B cell (primary cell): Measurements from ENCODE around the gene ARL6IP4. TPM values are rescaled to one million over a fixed set of nuclear protein-coding genes. Genes with fewer than 3 reads are reported as not detected.
A peak's percentile ranks its signal among the peaks of the same experiment; 100 is the strongest.

Experiments used
- ATAC-seq: fragments of 200-7000 bp; cut with Tn5 transposase; one replicate; pipeline ENCODE4 v1.10.0; 2021; ENCODE audit warnings: low read depth, mild to moderate bottlenecking, moderate number of reproducible peaks, moderate library complexity
- CTCF ChIA-PET: fragments of 350-600 bp; sonication (Branson Sonifier 250); formaldehyde crosslinking; loops from one replicate; lab custom pipeline; 2021; ENCODE audit warnings: antibody characterized with exemption, inconsistent platforms; lab: Charles Lee
- POLR2A ChIA-PET: fragments of 350-600 bp; sonication (Branson Sonifier 250); formaldehyde crosslinking; loops from one replicate; lab custom pipeline; 2021; ENCODE audit warnings: antibody characterized with exemption; lab: Charles Lee
- DNase-seq: peaks from one replicate; pipeline ENCODE4 v3.0.0; 2013
- H2AFZ ChIP-seq: 2 replicates; pipeline ENCODE4 v1.6.1; 2012; ENCODE audit warnings: mild to moderate bottlenecking, low read depth, low read length; ENCODE audit not compliant: insufficient read depth, poor library complexity, severe bottlenecking
- H3K27ac ChIP-seq, 2 donors: 1 replicate in 1 of 2; 2 replicates in 1 of 2; pipeline ENCODE4 v1.5.1; 2012 to 2013; ENCODE audit warnings: low read length in 2 of 2, mild to moderate bottlenecking in 2 of 2, moderate library complexity in 1 of 2
- H3K27me3 ChIP-seq, 4 experiments: fragments of 200-600 bp in 1 of 4; sonication (generic) in 1 of 4; replicated peaks in 1 of 4; 1 replicate in 2 of 4; 2 replicates in 2 of 4; pipeline versions ENCODE4 v1.6.1 to v1.7.0; 2013 to 2016; ENCODE audit warnings: low read length in 3 of 4, mild to moderate bottlenecking in 2 of 4, mixed read lengths in 1 of 4, moderate library complexity in 1 of 4; ENCODE audit not compliant: insufficient read depth in 4 of 4, control insufficient read depth in 3 of 4; ENCODE audit errors: control extremely low read depth in 1 of 4
- H3K36me3 ChIP-seq, 2 experiments: replicated peaks in 1 of 2; 1 replicate in 1 of 2; 2 replicates in 1 of 2; pipeline versions ENCODE4 v1.6.1 to v1.7.1; 2013; ENCODE audit warnings: low read length in 1 of 2; ENCODE audit not compliant: insufficient read depth in 2 of 2, control insufficient read depth in 1 of 2; ENCODE audit errors: control extremely low read depth in 1 of 2, extremely low read depth in 1 of 2
- H3K4me1 ChIP-seq, 2 donors: fragments of 200-600 bp in 1 of 2; sonication (generic) in 1 of 2; 1 replicate in 1 of 2; 2 replicates in 1 of 2; pipeline versions ENCODE4 v1.5.1 to v1.6.1; 2013 to 2017; ENCODE audit warnings: low read length in 2 of 2; ENCODE audit not compliant: control insufficient read depth in 2 of 2, insufficient read depth in 2 of 2
- H3K4me2 ChIP-seq: replicated peaks from 2 replicates; pipeline ENCODE3; 2012; ENCODE audit warnings: mild to moderate bottlenecking, low read depth, low read length; ENCODE audit not compliant: poor library complexity, severe bottlenecking
- H3K4me3 ChIP-seq, 5 experiments: fragments of 200-600 bp in 1 of 5; sonication (generic) in 1 of 5; 1 replicate in 3 of 5; 2 replicates in 2 of 5; pipeline versions ENCODE4 v1.5.1 to v1.7.0; 2011 to 2016; ENCODE audit warnings: low read length in 4 of 5, mild to moderate bottlenecking in 4 of 5, low read depth in 2 of 5, control low read depth in 1 of 5, moderate library complexity in 1 of 5; ENCODE audit not compliant: insufficient read depth in 1 of 5; ENCODE audit errors: control extremely low read depth in 1 of 5, extremely low read depth in 1 of 5
- H3K79me2 ChIP-seq: fragments of 200-600 bp; sonication (generic); one replicate; pipeline ENCODE4 v1.6.0; 2016; ENCODE audit warnings: low read length; ENCODE audit not compliant: control insufficient read depth, insufficient read depth
- H3K9ac ChIP-seq: fragments of 200-600 bp; sonication (generic); 2 replicates; pipeline ENCODE4 v1.6.1; 2017; ENCODE audit warnings: mild to moderate bottlenecking, low read length, moderate library complexity
- H3K9me3 ChIP-seq, 3 donors: one replicate each; pipeline versions ENCODE4 v1.6.1 to v1.7.1; 2013; ENCODE audit warnings: low read length in 2 of 3; ENCODE audit not compliant: control insufficient read depth in 2 of 3, insufficient read depth in 1 of 3; ENCODE audit errors: control extremely low read depth in 1 of 3
- H4K20me1 ChIP-seq: 2 replicates; pipeline ENCODE4 v1.6.0; 2012; ENCODE audit warnings: mild to moderate bottlenecking, low read length; ENCODE audit not compliant: insufficient read depth, control insufficient read depth, poor library complexity, severe bottlenecking
- H3K27ac Mint-ChIP-seq: one replicate; pipeline ENCODE4 v1.8.0; 2021; ENCODE audit warnings: mixed read lengths
- H3K27me3 Mint-ChIP-seq: one replicate; pipeline ENCODE4 v1.8.0; 2021; ENCODE audit warnings: mixed read lengths
- H3K4me1 Mint-ChIP-seq: one replicate; pipeline ENCODE4 v1.8.0; 2021; ENCODE audit warnings: mixed read lengths
- H3K4me3 Mint-ChIP-seq: one replicate; pipeline ENCODE4 v1.8.0; 2021; ENCODE audit warnings: mixed read lengths
- H3K9me3 Mint-ChIP-seq: one replicate; pipeline ENCODE4 v1.8.0; 2022; ENCODE audit warnings: mixed read lengths; ENCODE audit not compliant: insufficient read depth
- CTCF ChIP-seq: fragments of 200-600 bp; IDR thresholded peaks from one replicate; pipeline ENCODE4 v1.8.0; 2022; ENCODE audit warnings: antibody characterized with exemption, mild to moderate bottlenecking
- EZH2 ChIP-seq: IDR thresholded peaks from 2 replicates; pipeline ENCODE4 v1.6.1; 2012; ENCODE audit warnings: borderline replicate concordance, low read depth, mild to moderate bottlenecking, moderate library complexity, low read length; ENCODE audit not compliant: insufficient read depth, poor library complexity, severe bottlenecking
- WGBS: methylation state at CpG from one replicate; pipeline ENCODE4 v1.1.5; 2013; ENCODE audit warnings: missing lambda C conversion rate; ENCODE audit not compliant: insufficient coverage; 5-methylcytosine and 5-hydroxymethylcytosine counted together
- intact Hi-C: fragments of 100-400 bp; cut with micrococcal nuclease; formaldehyde crosslinking; loops from one replicate; pipeline ENCODE4 v1.10.0; 2022
- polyA plus RNA-seq: library from polyadenylated mRNA; depleted of rRNA; stranded (reverse); fragments of >200 nt; gene quantifications from 2 replicates; pipeline ENCODE4 v1.2.3, GENCODE V29; 2012
- total RNA-seq, 2 donors: library from RNA; stranded (reverse); fragments of 120-200 nt in 1 of 2; gene quantifications; 1 replicate in 1 of 2; 2 replicates in 1 of 2; pipeline versions ENCODE4 v1.2.3 to v1.2.4, GENCODE V29; 2013 to 2022

ARL6IP4 gene
- total and polyA plus RNA-seq, 2 donors (not counting 1 experiment from before 2014, with no cell fraction given), result 165 to 274 TPM

- ATAC-seq (peak; percentile 99), DNase-seq (peak; percentile 84)
- H3K36me3 ChIP-seq, result no peaks in the 10 kb centered on the region
- H3K4me3 ChIP-seq, result no peak overlapping the region
- intact Hi-C loops, result loop anchor here (1.0 kb wide), 3 partner anchors 92 to 178 kb away; partner anchors contain the start of gene CCDC62
- no peak overlapping the region for H3K4me2 ChIP-seq
- POLR2A ChIA-PET, result interaction anchor here (0.9 to 1.6 kb wide), 2 partner anchors 91 to 159 kb away, joined by 3 to 7 read pairs; no protein-coding TSS in a partner anchor
- H4K20me1 ChIP-seq, result no peaks in the 10 kb centered on the region
- Mint-ChIP-seq H3K9me3 (no peaks in the 10 kb centered on the region), H3K4me3 (no peak overlapping the region), H3K27ac (peak overlapping the region; percentile 37), H3K4me1 (peaks cover 21% of the 10 kb centered on the region), H3K27me3 (no peaks in the 10 kb centered on the region)
- H2AFZ ChIP-seq, result no peak overlapping the region
- H3K9me3 ChIP-seq, result no peaks in the 10 kb centered on the region
- no peak overlapping the region for H3K27ac ChIP-seq
- H3K79me2 ChIP-seq, result peaks cover 12% of the 10 kb centered on the region
- no peak overlapping the region for H3K9ac ChIP-seq
- peaks cover 10 to 17% of the 10 kb centered on the region in 2 donors for H3K4me1 ChIP-seq
- WGBS, result 60% methylated on average over 12 of the region's 12 CpGs
- CTCF ChIA-PET, result interaction anchor here (0.6 to 16.2 kb wide), 24 partner anchors 9 to 314 kb away, joined by 3 to 388 read pairs (median 4); partner anchors contain the start of genes ABCB9, OGFOD2 and VPS37B
- TF ChIP-seq CTCF, result peak; percentile 91
- TF ChIP-seq EZH2, result no peak
- no peaks in the 10 kb centered on the region for H3K27me3 ChIP-seq
Measured at GRCh38 chr12:122951979-122952892, 28.2 kb upstream of the ARL6IP4 start.

GRCh38 chr12:122955156-122955555, 25.3 kb upstream of the ARL6IP4 start:
- H3K27me3 Mint-ChIP-seq, result no peaks in the 10 kb centered on the region
- 95% methylated on average over 8 of the region's 8 CpGs for WGBS
- peaks cover 12% of the 10 kb centered on the region for H3K4me1 Mint-ChIP-seq
- no peak for TF ChIP-seq EZH2
- TF ChIP-seq CTCF, result no peak
- H3K9me3 ChIP-seq, result no peaks in the 10 kb centered on the region
- intact Hi-C loops, result no loop called here
- no peak overlapping the region for H3K27ac ChIP-seq
- H4K20me1 ChIP-seq, result no peaks in the 10 kb centered on the region
- peaks cover 6 to 10% of the 10 kb centered on the region in 2 donors for H3K4me1 ChIP-seq
- H3K9ac ChIP-seq, result no peak overlapping the region
- H3K79me2 ChIP-seq, result peaks cover 12% of the 10 kb centered on the region
- no peak overlapping the region for H3K4me3 ChIP-seq
- no peak overlapping the region for H3K4me2 ChIP-seq
- H3K4me3 Mint-ChIP-seq, result no peak overlapping the region
- POLR2A ChIA-PET, result no interaction called here
- ATAC-seq, result no peak
- CTCF ChIA-PET, result interaction anchor here (0.9 to 16.2 kb wide), 7 partner anchors 12 to 318 kb away, joined by 3 to 388 read pairs (median 5); partner anchors contain the start of gene ABCB9
- H2AFZ ChIP-seq, result no peak overlapping the region
- H3K9me3 Mint-ChIP-seq, result no peaks in the 10 kb centered on the region
- no peak for DNase-seq
- H3K27me3 ChIP-seq, result no peaks in the 10 kb centered on the region
- H3K36me3 ChIP-seq, result no peaks in the 10 kb centered on the region
- H3K27ac Mint-ChIP-seq, result no peak overlapping the region
